NCI-H748 (cell line): ENCODE results near the gene ZMYND8.
A peak's percentile ranks its signal among the peaks of the same experiment; 100 is the strongest.
"Not testable (repeated sequence)": the region's sequence is repeated elsewhere in the genome, so short reads cannot be mapped to it uniquely, and the experiment has no call there.

ENCODE experiments used
- DNase-seq: peaks from one replicate; lab custom pipeline; 2025; ENCODE audit not compliant: unreplicated experiment; lab: John Stamatoyannopoulos, UW

Gene ZMYND8

GRCh38 chr20:47373206-47373733 lies 16.8 kb upstream of the ZMYND8 start:
- no peak for DNase-seq

DNA sequence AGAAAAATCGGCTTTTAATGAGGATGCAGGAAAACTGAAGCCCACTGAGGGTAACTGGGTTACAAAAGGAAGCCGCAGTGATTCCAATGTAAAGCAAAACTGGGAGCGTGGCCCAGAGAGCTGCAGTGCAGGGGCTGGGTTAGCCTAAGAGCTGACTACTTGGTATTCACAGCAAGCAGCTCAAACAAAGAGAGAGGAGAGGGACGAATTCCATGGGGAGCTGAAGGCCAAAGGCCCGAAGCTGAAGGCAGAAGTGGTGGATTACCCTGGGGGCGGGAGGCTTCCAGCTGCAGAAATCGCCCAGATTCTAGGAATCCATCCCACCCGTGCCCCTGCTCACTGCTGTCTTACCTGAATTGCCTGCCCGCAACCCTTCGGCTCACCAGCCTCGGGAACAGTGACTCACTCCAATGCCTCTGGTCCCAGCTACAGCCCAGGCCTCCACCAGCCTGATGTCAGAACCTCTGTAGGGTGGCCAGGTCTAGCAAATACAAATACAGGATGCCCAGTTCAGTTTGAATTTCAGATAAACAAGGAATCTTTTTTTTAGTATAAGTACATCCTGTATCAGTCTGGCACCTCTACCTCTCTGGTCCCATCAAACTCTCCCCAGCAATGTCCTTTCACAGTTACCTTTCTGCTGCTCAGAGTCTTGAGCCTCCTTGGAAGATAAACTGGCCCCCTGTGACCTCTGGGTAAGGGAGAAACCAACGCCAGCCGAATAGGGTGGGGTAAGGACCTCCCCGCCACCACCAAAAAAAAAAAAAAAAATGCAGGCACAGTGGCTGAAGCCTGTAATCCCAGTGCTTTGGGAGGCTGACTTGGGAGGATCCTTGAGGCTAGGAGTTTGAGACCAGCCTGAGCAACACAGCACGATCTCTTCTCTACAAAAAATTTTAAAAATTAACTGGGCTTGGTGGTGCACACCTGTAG lies 14.6 kb upstream of the ZMYND8 start:
- DNase-seq = no peak

- no peak for DNase-seq
These were observed 13.7 kb upstream of the ZMYND8 start for GRCh38 chr20:47370214-47370613.

DNA sequence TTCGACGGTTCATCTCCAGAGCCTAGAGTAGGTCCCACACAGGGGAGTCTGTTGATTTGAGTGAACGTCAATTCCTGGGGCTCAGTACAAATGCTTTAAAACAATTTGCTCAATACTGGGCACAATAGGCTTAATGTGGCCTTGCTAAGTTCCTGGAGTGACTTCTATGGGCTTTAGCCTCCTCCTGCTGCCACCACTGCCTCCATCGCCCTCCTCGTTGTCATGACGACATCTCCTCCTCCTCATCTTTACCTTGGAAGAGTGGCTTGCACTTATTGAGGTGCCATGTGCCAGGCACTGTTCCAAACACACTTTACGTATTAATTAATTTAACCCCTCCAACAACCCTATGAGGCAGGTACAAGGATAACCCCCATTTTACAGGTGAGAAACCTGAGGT lies 11.8 kb upstream of the ZMYND8 start:
- no peak for DNase-seq

- not testable (repeated sequence) for DNase-seq
These were observed 9.8 kb upstream of the ZMYND8 start for GRCh38 chr20:47366301-47366700.

- no peak for DNase-seq
These were observed 8.7 kb upstream of the ZMYND8 start for GRCh38 chr20:47365023-47365764.

DNA sequence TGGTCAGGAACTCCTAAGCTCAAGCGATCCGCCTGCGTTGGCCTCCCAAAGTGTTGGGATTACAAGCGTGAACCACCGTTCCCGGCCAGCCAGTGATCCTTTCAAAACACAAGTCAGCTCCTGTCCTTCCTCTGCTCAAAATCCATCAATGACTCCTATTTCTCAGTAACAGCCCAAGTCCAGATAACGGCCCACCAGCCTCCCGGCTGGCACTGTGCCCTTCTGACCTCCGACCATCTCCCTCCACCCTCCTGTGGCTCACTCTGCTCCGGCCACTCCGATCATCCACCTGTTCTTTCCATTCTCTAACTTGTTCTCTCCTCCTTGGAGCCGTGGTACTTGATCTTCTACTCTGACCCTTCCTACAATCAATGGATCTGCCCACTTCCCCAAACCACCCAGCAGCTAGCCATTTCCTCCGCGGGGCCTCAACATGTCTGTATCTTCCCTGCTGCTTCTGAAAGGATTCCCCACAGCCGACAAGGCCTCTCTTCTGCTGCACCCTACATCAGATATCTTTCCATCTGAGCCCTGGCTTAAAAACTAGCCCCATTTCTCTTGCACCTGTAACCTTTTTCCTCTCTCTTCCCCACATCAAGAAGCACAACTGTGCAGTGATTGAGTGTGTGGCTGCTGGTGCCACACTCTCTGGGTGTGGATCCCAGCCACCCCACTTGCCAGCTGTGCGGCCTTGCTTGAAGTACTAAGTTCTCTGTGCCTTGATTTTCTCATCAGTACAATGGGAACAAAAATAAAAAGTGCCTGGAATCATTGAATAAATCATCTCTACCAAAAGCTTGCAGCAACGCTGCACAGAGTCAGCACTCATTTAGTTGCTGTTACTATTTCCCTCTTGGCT lies 6.1 kb upstream of the ZMYND8 start:
- no peak for DNase-seq

DNA sequence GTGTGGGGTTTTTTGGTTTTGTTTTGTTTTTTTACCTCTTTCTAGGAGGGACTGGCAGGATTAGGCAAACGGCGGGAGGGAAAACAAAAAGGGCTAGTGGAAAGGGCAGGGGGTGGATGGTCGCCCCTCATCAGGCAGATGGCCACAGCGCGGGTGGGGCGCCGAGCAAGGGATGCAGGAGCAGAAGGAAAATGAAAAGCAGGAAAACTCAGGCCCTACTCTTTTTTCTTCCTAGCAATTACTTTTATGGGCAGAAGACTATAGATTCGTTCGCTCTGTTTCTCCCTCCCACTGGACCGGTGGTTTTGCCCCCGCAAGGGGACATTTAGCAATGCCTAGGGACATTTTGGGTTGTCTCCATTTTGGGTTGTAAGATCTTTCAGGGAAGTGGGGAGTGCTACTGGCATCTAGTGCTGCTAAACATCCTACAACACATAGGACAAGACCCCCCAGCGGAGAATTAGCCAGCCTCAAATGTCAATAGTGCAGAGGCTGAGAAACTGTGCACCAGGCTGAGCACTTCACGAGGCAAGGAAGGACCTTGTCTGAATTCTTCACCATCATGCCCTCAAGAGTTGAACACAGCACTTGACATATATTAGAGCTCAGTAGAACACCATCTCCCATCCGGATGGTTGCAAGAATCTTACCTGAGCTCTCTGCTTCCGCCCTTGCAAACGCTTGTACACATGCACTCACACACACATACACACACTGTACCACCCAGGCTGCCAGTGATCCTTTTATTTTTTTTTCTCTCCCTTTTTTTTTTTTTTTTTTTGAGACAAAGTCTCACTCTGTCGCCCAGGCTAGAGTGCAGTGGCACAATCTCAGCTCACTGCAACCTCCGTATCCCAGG lies 4.8 kb upstream of the ZMYND8 start:
- no peak for DNase-seq

- peak; percentile 88 for DNase-seq
These were observed 4.0 kb upstream of the ZMYND8 start for GRCh38 chr20:47360297-47361056.

DNA sequence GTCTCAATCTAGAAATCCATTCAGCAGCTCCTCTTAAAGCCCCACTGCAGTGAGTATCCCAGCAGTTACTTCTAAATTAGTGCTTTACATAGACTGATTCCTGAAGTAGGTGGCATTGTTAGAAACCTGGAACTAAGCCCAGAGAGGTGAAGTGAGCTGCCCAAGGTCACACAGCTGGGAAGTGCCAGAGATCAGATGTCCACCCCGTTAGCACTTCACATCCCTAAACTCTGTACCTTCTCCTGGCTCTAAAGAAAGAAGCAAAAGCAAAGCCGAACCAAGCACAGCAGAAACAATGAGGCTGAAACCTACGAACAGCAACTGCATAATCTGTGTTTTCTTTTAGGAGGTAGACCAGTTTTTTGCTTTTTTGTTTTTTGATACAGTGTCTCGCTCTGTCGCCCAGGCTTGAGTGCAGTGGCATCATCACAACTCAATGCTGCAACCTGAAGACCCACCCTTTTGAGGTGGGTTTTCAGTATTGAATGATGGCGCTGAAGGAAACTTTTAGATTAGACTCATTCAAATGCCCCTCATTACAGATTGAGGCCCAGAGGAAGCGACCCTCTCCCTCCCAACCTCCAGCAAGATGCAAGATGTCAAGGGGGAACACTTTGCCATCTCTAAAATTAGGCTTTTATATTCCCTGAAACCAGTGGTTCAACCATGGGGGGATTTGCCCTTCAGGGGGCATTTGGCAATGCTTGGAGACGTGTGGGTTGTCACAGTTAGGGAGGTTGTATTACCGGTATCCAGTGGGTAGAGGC lies 3.2 kb upstream of the ZMYND8 start:
- no peak for DNase-seq

GRCh38 chr20:47358672-47359529 lies 2.4 kb upstream of the ZMYND8 start:
- peak; percentile 15 for DNase-seq

GRCh38 chr20:47358039-47358671 lies 1.7 kb upstream of the ZMYND8 start:
- no peak for DNase-seq

GRCh38 chr20:47357296-47358038 lies 968 bp upstream of the ZMYND8 start:
- DNase-seq = peak; percentile 69

- no peak for DNase-seq
These were observed 326 bp downstream of the ZMYND8 start for GRCh38 chr20:47356220-47356525.

GRCh38 chr20:47355489-47356219 lies 845 bp downstream of the ZMYND8 start:
- DNase-seq = peak; percentile 38
